HepG2 (cell line): ENCODE data around the gene ERC1. TPM values are rescaled to one million over a fixed set of nuclear protein-coding genes. Genes with fewer than 3 reads are reported as not detected.

Experiments
- BCL3 ChIP-seq: sonication (generic); formaldehyde crosslinking; IDR thresholded peaks from 2 replicates; pipeline ENCODE4 v1.5.1; 2020; ENCODE audit warnings: mild to moderate bottlenecking, missing genetic modification reagents, moderate library complexity
- HDAC1 ChIP-seq: sonication (generic); formaldehyde crosslinking; IDR thresholded peaks from 2 replicates; pipeline ENCODE4 v1.5.1; 2020; ENCODE audit warnings: mild to moderate bottlenecking, missing genetic modification reagents
- HOXA3 ChIP-seq: sonication (generic); formaldehyde crosslinking; IDR thresholded peaks from 2 replicates; pipeline ENCODE4 v1.5.0; 2020; ENCODE audit warnings: missing genetic modification reagents
- HOXA5 ChIP-seq: sonication (generic); formaldehyde crosslinking; IDR thresholded peaks from 2 replicates; pipeline ENCODE4 v1.4.0; 2020; ENCODE audit warnings: missing genetic modification reagents
- KDM3A ChIP-seq: IDR thresholded peaks from 2 replicates; pipeline ENCODE4 v1.6.1; 2018; ENCODE audit warnings: low read depth, missing compliant biosample characterization
- KLF9 ChIP-seq: IDR thresholded peaks from 2 replicates; pipeline ENCODE4 v1.6.1; 2016; ENCODE audit warnings: low read depth
- MEIS2 ChIP-seq: sonication (generic); formaldehyde crosslinking; IDR thresholded peaks from 2 replicates; pipeline ENCODE4 v1.9.0; 2021; ENCODE audit warnings: mild to moderate bottlenecking, missing genetic modification reagents
- NFATC3 ChIP-seq: sonication (generic); formaldehyde crosslinking; IDR thresholded peaks from 2 replicates; pipeline ENCODE4 v1.5.1; 2020; ENCODE audit warnings: mild to moderate bottlenecking, missing genetic modification reagents
- PPARG ChIP-seq: conservative IDR thresholded peaks from 2 replicates; pipeline ENCODE4 v1.6.1; 2016; ENCODE audit warnings: missing biosample characterization, missing genetic modification reagents
- PRPF4 ChIP-seq: fragments of 200-400 bp; formaldehyde crosslinking; IDR thresholded peaks from 2 replicates; pipeline ENCODE4 v1.6.1; 2016; ENCODE audit warnings: low read length, low read depth; ENCODE audit not compliant: poor library complexity, severe bottlenecking
- ZNF10 ChIP-seq: sonication (generic); formaldehyde crosslinking; IDR thresholded peaks from 2 replicates; pipeline ENCODE4 v1.4.0; 2020; ENCODE audit warnings: mild to moderate bottlenecking, low read depth, missing genetic modification reagents, borderline replicate concordance
- ZNF292 ChIP-seq: sonication (generic); formaldehyde crosslinking; IDR thresholded peaks from 2 replicates; pipeline ENCODE4 v1.8.1; 2022; ENCODE audit warnings: mild to moderate bottlenecking, low read depth, missing genetic modification reagents, borderline replicate concordance
- ZNF558 ChIP-seq: sonication (generic); formaldehyde crosslinking; IDR thresholded peaks from 2 replicates; pipeline ENCODE4 v1.9.0; 2022; ENCODE audit warnings: mild to moderate bottlenecking, missing genetic modification reagents, borderline replicate concordance
- polyA plus RNA-seq, 8 experiments: library from polyadenylated mRNA; depleted of rRNA in 3 of 8; stranded (reverse) in 7 of 8; unstranded in 1 of 8; fragments of >200 nt; fragmentation: Illumina TruSeq in 4 of 8; extraction: Trizol in 4 of 8; gene quantifications; 2 replicates each; pipeline versions ENCODE4 v1.2.1 to v1.2.3, GENCODE V29; 2011 to 2016; ENCODE audit warnings: low read depth in 4 of 8, missing spikeins in 1 of 8, mixed read lengths in 1 of 8; ENCODE audit not compliant: insufficient read depth in 1 of 8
- total RNA-seq, 5 experiments: library from RNA; depleted of rRNA; stranded (reverse); fragments of >200 nt; fragmentation: Illumina TruSeq; extraction: Trizol; gene quantifications; 2 replicates each; pipeline ENCODE4 v1.2.3, GENCODE V29; 2016; ENCODE audit warnings: low read depth in 1 of 5
- TF ChIP-seq, protein P1 (sequence below): sonication (generic); IDR thresholded peaks from 2 replicates; pipeline ENCODE4 v1.6.1; 2016; ENCODE audit warnings: low read depth, borderline replicate concordance
- TF ChIP-seq, protein P2 (sequence below): IDR thresholded peaks from 2 replicates; pipeline ENCODE4 v1.6.1; 2016; ENCODE audit warnings: low read depth, missing genetic modification reagents, missing compliant biosample characterization
- TF ChIP-seq, protein P3 (sequence below): sonication (generic); formaldehyde crosslinking; IDR thresholded peaks from 2 replicates; pipeline ENCODE4 v1.4.0; 2020; ENCODE audit warnings: mild to moderate bottlenecking, missing genetic modification reagents, borderline replicate concordance

ERC1 gene
- total and polyA plus RNA-seq, 2 of the 13 experiments (the other 11 are each of a cell fraction or from before 2014, with no cell fraction given), result 6.1 to 12.4 TPM

GRCh38 chr12:949453-950191 is 41.4 kb upstream of the ERC1 start, which contains the start of gene RAD52 (continued):
- TF ChIP-seq, protein P1, sequence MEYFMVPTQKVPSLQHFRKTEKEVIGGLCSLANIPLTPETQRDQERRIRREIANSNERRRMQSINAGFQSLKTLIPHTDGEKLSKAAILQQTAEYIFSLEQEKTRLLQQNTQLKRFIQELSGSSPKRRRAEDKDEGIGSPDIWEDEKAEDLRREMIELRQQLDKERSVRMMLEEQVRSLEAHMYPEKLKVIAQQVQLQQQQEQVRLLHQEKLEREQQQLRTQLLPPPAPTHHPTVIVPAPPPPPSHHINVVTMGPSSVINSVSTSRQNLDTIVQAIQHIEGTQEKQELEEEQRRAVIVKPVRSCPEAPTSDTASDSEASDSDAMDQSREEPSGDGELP, result peak; percentile 19; the same call in 1 of the 2 replicates
- TF ChIP-seq KDM3A (CRISPR knock-in tag) (peak; percentile 87; the same call in 1 of the 2 replicates), NFATC3 (CRISPR knock-in tag) (no peak), KLF9 (CRISPR knock-in tag) (peak; percentile 75; the same call in 1 of the 2 replicates), HDAC1 (CRISPR knock-in tag) (peak; percentile 93), ZNF10 (CRISPR knock-in tag) (no peak), PPARG (CRISPR knock-in tag) (0 out of 2 replicates have a peak, but pooled peaks have one; percentile 33), BCL3 (peak; percentile 76; the same call in 1 of the 2 replicates), ZNF558 (CRISPR knock-in tag) (no peak; the same call in 1 of the 2 replicates), HOXA5 (CRISPR knock-in tag) (no peak), MEIS2 (peak; percentile 46; the same call in 1 of the 2 replicates), ZNF292 (CRISPR knock-in tag) (peak; percentile 79; the same call in 1 of the 2 replicates), HOXA3 (CRISPR knock-in tag) (peak; percentile 89), PRPF4 (no peak)
- TF ChIP-seq, protein P2, sequence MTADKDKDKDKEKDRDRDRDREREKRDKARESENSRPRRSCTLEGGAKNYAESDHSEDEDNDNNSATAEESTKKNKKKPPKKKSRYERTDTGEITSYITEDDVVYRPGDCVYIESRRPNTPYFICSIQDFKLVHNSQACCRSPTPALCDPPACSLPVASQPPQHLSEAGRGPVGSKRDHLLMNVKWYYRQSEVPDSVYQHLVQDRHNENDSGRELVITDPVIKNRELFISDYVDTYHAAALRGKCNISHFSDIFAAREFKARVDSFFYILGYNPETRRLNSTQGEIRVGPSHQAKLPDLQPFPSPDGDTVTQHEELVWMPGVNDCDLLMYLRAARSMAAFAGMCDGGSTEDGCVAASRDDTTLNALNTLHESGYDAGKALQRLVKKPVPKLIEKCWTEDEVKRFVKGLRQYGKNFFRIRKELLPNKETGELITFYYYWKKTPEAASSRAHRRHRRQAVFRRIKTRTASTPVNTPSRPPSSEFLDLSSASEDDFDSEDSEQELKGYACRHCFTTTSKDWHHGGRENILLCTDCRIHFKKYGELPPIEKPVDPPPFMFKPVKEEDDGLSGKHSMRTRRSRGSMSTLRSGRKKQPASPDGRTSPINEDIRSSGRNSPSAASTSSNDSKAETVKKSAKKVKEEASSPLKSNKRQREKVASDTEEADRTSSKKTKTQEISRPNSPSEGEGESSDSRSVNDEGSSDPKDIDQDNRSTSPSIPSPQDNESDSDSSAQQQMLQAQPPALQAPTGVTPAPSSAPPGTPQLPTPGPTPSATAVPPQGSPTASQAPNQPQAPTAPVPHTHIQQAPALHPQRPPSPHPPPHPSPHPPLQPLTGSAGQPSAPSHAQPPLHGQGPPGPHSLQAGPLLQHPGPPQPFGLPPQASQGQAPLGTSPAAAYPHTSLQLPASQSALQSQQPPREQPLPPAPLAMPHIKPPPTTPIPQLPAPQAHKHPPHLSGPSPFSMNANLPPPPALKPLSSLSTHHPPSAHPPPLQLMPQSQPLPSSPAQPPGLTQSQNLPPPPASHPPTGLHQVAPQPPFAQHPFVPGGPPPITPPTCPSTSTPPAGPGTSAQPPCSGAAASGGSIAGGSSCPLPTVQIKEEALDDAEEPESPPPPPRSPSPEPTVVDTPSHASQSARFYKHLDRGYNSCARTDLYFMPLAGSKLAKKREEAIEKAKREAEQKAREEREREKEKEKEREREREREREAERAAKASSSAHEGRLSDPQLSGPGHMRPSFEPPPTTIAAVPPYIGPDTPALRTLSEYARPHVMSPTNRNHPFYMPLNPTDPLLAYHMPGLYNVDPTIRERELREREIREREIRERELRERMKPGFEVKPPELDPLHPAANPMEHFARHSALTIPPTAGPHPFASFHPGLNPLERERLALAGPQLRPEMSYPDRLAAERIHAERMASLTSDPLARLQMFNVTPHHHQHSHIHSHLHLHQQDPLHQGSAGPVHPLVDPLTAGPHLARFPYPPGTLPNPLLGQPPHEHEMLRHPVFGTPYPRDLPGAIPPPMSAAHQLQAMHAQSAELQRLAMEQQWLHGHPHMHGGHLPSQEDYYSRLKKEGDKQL (CRISPR knock-in tag), result no peak
- TF ChIP-seq, protein P3, sequence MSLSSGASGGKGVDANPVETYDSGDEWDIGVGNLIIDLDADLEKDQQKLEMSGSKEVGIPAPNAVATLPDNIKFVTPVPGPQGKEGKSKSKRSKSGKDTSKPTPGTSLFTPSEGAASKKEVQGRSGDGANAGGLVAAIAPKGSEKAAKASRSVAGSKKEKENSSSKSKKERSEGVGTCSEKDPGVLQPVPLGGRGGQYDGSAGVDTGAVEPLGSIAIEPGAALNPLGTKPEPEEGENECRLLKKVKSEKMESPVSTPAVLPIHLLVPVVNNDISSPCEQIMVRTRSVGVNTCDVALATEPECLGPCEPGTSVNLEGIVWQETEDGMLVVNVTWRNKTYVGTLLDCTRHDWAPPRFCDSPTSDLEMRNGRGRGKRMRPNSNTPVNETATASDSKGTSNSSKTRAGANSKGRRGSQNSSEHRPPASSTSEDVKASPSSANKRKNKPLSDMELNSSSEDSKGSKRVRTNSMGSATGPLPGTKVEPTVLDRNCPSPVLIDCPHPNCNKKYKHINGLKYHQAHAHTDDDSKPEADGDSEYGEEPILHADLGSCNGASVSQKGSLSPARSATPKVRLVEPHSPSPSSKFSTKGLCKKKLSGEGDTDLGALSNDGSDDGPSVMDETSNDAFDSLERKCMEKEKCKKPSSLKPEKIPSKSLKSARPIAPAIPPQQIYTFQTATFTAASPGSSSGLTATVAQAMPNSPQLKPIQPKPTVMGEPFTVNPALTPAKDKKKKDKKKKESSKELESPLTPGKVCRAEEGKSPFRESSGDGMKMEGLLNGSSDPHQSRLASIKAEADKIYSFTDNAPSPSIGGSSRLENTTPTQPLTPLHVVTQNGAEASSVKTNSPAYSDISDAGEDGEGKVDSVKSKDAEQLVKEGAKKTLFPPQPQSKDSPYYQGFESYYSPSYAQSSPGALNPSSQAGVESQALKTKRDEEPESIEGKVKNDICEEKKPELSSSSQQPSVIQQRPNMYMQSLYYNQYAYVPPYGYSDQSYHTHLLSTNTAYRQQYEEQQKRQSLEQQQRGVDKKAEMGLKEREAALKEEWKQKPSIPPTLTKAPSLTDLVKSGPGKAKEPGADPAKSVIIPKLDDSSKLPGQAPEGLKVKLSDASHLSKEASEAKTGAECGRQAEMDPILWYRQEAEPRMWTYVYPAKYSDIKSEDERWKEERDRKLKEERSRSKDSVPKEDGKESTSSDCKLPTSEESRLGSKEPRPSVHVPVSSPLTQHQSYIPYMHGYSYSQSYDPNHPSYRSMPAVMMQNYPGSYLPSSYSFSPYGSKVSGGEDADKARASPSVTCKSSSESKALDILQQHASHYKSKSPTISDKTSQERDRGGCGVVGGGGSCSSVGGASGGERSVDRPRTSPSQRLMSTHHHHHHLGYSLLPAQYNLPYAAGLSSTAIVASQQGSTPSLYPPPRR (CRISPR knock-in tag), result peak; percentile 54; the same call in 1 of the 2 replicates
